HL-60/S4 treated with retinoic acid at 250 ng/mL for 4 days and 3 days (cell line): ENCODE data around the gene ANKS1A.
"Not testable (repeated sequence)": the region's sequence is repeated elsewhere in the genome, so short reads cannot be mapped to it uniquely, and the experiment has no call there.

Experiments used
- in situ Hi-C: fragments of 300-500 bp; cut with MboI; formaldehyde crosslinking; loops from 2 replicates; pipeline ENCODE4 v1.7.0; 2022; ENCODE audit warnings: low sequenced_read_pairs

The ANKS1A gene

GRCh38 chr6:34888874-34889555, at the start of gene ANKS1A:
ANKS1A (plus strand) TSS chr6:34889255; CDS start chr6:34889403, 148 bp downstream.
- in situ Hi-C loops, result no loop called here

- in situ Hi-C loops, result no loop called here
Observed at GRCh38 chr6:34839666-34840352, 49.2 kb upstream of the ANKS1A start.

GRCh38 chr6:34849066-34849465, 40.0 kb upstream of the ANKS1A start:
- in situ Hi-C loops, result not testable (repeated sequence)

GRCh38 chr6:34851361-34851760, 37.7 kb upstream of the ANKS1A start:
- in situ Hi-C loops, result no loop called here

- in situ Hi-C loops, result no loop called here
Observed at GRCh38 chr6:34852406-34853085, 36.5 kb upstream of the ANKS1A start.

GRCh38 chr6:34855463-34855862, 33.6 kb upstream of the ANKS1A start:
- in situ Hi-C loops, result no loop called here

GRCh38 chr6:34858681-34859080, 30.4 kb upstream of the ANKS1A start:
- in situ Hi-C loops, result no loop called here

GRCh38 chr6:34859951-34860350, 29.1 kb upstream of the ANKS1A start:
- in situ Hi-C loops, result no loop called here

GRCh38 chr6:34860776-34861175, 28.3 kb upstream of the ANKS1A start:
- in situ Hi-C loops, result no loop called here

- in situ Hi-C loops, result no loop called here
Observed at GRCh38 chr6:34864007-34864406, 25.0 kb upstream of the ANKS1A start.

GRCh38 chr6:34865107-34865506, 23.9 kb upstream of the ANKS1A start:
- in situ Hi-C loops, result no loop called here

GRCh38 chr6:34866509-34866908, 22.5 kb upstream of the ANKS1A start:
- in situ Hi-C loops, result no loop called here

GRCh38 chr6:34867484-34867883, 21.6 kb upstream of the ANKS1A start:
- in situ Hi-C loops, result no loop called here

GRCh38 chr6:34871853-34872252, 17.2 kb upstream of the ANKS1A start:
- in situ Hi-C loops, result no loop called here

GRCh38 chr6:34872332-34872731, 16.7 kb upstream of the ANKS1A start:
- in situ Hi-C loops, result no loop called here

GRCh38 chr6:34875292-34876213, 13.5 kb upstream of the ANKS1A start:
- in situ Hi-C loops, result no loop called here

GRCh38 chr6:34876472-34876871, 12.6 kb upstream of the ANKS1A start:
- in situ Hi-C loops, result no loop called here

- in situ Hi-C loops, result no loop called here
Observed at GRCh38 chr6:34877259-34877658, 11.8 kb upstream of the ANKS1A start.

GRCh38 chr6:34877869-34878485, 11.1 kb upstream of the ANKS1A start:
- in situ Hi-C loops, result no loop called here

GRCh38 chr6:34884073-34884472, 5.0 kb upstream of the ANKS1A start:
- in situ Hi-C loops, result not testable (repeated sequence)
